ENCODE data around the gene MRPL54.

DNA sequence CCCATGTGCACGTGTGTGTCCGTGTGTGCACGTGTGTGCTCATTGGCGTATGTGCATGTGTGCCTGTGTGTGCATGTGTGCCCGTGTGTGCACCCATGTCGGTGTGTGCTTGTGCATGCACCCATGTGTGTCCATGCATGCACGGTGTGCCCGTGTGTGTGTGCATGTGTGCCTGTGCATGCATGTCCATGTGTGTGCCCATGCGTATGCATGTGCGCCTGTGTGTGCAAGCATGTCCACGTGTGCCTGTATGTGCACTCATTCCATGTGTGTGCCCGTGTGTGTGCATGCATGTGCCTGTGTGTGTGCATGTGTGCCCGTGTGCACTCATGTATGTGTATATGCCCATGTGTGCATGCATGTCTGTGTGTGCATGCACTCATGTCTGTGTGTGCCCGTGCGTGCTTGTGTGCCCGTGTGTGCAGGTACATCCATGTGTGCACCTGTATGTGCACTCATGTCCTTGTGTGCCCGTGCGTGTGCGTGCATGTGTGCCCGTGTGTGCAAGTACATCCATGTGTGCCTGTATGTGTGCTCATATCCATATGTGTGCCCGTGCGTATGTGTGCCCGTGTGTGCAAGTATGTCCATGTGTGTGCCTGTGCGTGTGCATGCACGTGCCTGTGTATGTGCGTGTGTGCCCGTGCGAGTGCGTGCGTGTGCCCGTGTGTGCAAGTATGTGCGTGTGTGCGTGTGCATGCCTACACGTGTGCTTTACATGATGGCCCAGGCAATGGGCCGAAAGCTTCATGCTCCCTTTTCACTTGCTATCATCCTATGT lies 45.3 kb downstream of the MRPL54 start:
- no peak for TF ChIP-seq ARNTL (CRISPR knock-in tag; IDR thresholded peaks at IDR 0.05; ENCODE audit: borderline replicate concordance, low read depth)
- no peak for TF ChIP-seq ZFP3 (CRISPR knock-in tag; IDR thresholded peaks at IDR 0.05)
- no peak for TF ChIP-seq PPARA (CRISPR knock-in tag; IDR thresholded peaks at IDR 0.05; ENCODE audit: borderline replicate concordance)
- no peak for TF ChIP-seq GLIS3 (CRISPR knock-in tag; IDR thresholded peaks at IDR 0.05)
- TF ChIP-seq PATZ1 (CRISPR knock-in tag; IDR thresholded peaks at IDR 0.05; ENCODE audit: borderline replicate concordance), result no peak
- TF ChIP-seq RARB (CRISPR knock-in tag; IDR thresholded peaks at IDR 0.05), result no peak
- TF ChIP-seq ZNF8 (CRISPR knock-in tag; IDR thresholded peaks at IDR 0.05), result no peak
- no peak for TF ChIP-seq CREB5 (CRISPR knock-in tag; IDR thresholded peaks at IDR 0.05; ENCODE audit: low read depth)
- no peak for TF ChIP-seq ZNF565 (CRISPR knock-in tag; conservative IDR thresholded peaks at IDR 0.05; ENCODE audit: low read depth)
- no peak for TF ChIP-seq ZFP30 (CRISPR knock-in tag; IDR thresholded peaks at IDR 0.05)
- TF ChIP-seq ESRRG (CRISPR knock-in tag; IDR thresholded peaks at IDR 0.05), result no peak
- no peak for TF ChIP-seq ISL1 (CRISPR knock-in tag; IDR thresholded peaks at IDR 0.05)
